ENCODE data around the gene LCP1.

Gene LCP1

DNA sequence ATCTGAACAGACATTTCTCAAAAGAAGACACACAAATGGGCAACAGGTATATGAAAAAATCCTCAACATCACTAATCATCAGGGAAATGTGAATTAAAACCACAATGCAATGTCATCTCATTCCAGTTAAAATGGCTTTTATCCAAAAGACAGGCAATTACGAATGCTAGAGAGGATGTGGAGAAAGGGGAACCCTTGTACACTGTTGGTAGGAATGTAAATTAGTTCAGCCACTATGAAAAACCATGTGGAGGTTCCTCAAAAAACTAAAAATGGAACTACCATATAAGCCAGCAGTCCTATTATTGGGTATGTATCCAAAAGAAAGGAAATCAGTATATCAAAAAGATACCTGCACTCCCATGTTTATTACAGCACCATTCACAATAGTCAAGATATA, 104.7 kb downstream of the LCP1 start:
- H3K4me3 ChIP-seq (ENCODE audit: control insufficient read depth in 1 of 7, extremely low read depth in 1 of 7, insufficient read depth in 4 of 7, low read depth in 2 of 7, low read length in 6 of 7) = no peak overlapping the region
- DNase-seq = peak in 2 of 3 donors; percentile 52 to 54
- H3K4me1 ChIP-seq (ENCODE audit: control extremely low read depth in 1 of 4, control insufficient read depth in 4 of 4, insufficient read depth in 4 of 4, low read length in 3 of 4) = peaks cover 4 to 16% (median 10%) of the 10 kb centered on the region in 4 experiments
- CTCF ChIA-PET = no interaction called here
- H3K27ac ChIP-seq (ENCODE audit: insufficient read depth in 1 of 2, low read depth in 1 of 2, low read length in 2 of 2, poor library complexity in 1 of 2, severe bottlenecking in 2 of 2) = no peak overlapping the region
- 0% methylated on average over 1 of the region's 1 CpG for WGBS (ENCODE audit: insufficient coverage)
- POLR2A ChIA-PET = interaction anchor here (0.5 kb wide), 1 partner anchor 20 kb away, joined by 3 read pairs; no protein-coding TSS in a partner anchor
- no peaks in the 10 kb centered on the region for H3K27me3 ChIP-seq (replicated peaks in 2 of 5; ENCODE audit: control insufficient read depth in 4 of 5, insufficient read depth in 5 of 5, low read length in 4 of 5)
- no peaks in the 10 kb centered on the region for H3K9me3 ChIP-seq (ENCODE audit: control extremely low read depth in 1 of 5, control insufficient read depth in 4 of 5, insufficient read depth in 2 of 5, low read depth in 1 of 5, low read length in 4 of 5)
- H3K36me3 ChIP-seq (ENCODE audit: control insufficient read depth in 4 of 4, insufficient read depth in 4 of 4, low read length in 3 of 4) = no peaks in the 10 kb centered on the region

DNA sequence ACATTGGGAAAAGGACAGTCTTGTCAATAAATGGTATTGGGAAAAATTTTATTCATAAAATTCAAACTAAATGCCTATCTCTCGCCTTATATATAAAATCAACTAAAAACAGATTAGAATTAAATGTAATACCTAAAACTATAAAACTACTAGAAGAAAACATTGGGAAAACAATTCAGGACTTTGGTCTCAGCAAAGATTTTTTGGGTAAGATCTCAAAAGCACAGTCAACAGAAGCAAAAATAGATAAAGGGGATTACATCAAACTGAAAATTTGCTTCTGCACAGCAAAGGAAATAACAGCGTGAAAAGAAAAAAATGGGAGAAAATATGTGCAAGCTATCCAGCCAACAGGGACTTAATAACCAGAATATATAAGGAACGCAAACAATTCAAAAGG, 105.2 kb downstream of the LCP1 start:
- no CpG with 5 or more reads among the region's 3 CpGs for WGBS (ENCODE audit: insufficient coverage)

More for the DNA sequence above, 105.2 kb downstream of the LCP1 start:
- Histone ChIP-seq H3K27ac (ENCODE audit: insufficient read depth in 1 of 2, low read depth in 1 of 2, low read length in 2 of 2, poor library complexity in 1 of 2, severe bottlenecking in 2 of 2) (no peak overlapping the region), H3K4me1 (ENCODE audit: control extremely low read depth in 1 of 4, control insufficient read depth in 4 of 4, insufficient read depth in 4 of 4, low read length in 3 of 4) (peaks cover 4 to 16% (median 10%) of the 10 kb centered on the region in 4 experiments), H3K36me3 (ENCODE audit: control insufficient read depth in 4 of 4, insufficient read depth in 4 of 4, low read length in 3 of 4) (no peaks in the 10 kb centered on the region), H3K9me3 (ENCODE audit: control extremely low read depth in 1 of 5, control insufficient read depth in 4 of 5, insufficient read depth in 2 of 5, low read depth in 1 of 5, low read length in 4 of 5) (no peaks in the 10 kb centered on the region), H3K4me3 (ENCODE audit: control insufficient read depth in 1 of 7, extremely low read depth in 1 of 7, insufficient read depth in 4 of 7, low read depth in 2 of 7, low read length in 6 of 7) (no peak overlapping the region), H3K27me3 (replicated peaks in 2 of 5; ENCODE audit: control insufficient read depth in 4 of 5, insufficient read depth in 5 of 5, low read length in 4 of 5) (no peaks in the 10 kb centered on the region)
- POLR2A ChIA-PET = interaction anchor here (0.5 kb wide), 1 partner anchor 20 kb away, joined by 3 read pairs; no protein-coding TSS in a partner anchor
- CTCF ChIA-PET = no interaction called here
- DNase-seq = no peak

Data from common myeloid progenitor, CD34-positive (primary cell).